ENCODE results near the gene POLR2L.

- TF ChIP-seq POLR2AphosphoS5 (IDR thresholded peaks at IDR 0.05; ENCODE audit: low read depth, low read length) (no peak), SIN3A (IDR thresholded peaks at IDR 0.05; ENCODE audit: borderline replicate concordance, insufficient read depth, low read length) (no peak), REST (IDR thresholded peaks at IDR 0.05; ENCODE audit: insufficient read depth in 1 of 2, low read depth in 2 of 2, low read length in 2 of 2) (no peak)
Observed at GRCh38 chr11:820655-821511, 21.4 kb downstream of the POLR2L start.
